HG03025 (cell line): Measurements from ENCODE around the gene PDE12.
"Not testable (repeated sequence)": the region's sequence is repeated elsewhere in the genome, so short reads cannot be mapped to it uniquely, and the experiment has no call there.

Experiments
- ATAC-seq: cut with Tn5 transposase; IDR thresholded peaks from one replicate; pipeline ENCODE4 v1.9.1; 2021; ENCODE audit warnings: mild to moderate bottlenecking, moderate library complexity; ENCODE audit not compliant: unreplicated experiment, low FRiP score

PDE12 gene

DNA sequence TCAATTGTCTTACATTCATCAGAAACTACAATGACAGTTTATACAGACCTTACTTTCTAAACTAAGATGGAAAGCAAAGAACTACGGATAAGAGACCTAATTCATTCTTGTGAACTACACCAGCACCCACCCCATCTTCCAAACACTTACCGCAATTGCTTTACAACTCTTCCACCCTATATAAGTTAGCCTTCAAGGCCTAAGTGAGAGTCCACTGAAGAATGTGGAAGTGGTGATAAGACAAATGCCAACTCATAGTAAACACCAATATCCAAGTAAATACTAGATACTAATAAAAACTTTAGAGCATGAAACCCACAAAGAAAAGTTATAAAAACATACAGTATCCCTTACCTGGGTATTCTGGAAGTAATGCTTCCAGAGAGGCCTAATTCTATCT lies 27.5 kb downstream of the PDE12 start:
- ATAC-seq, result no peak

GRCh38 chr3:57586778-57587177 lies 30.7 kb downstream of the PDE12 start:
- ATAC-seq, result no peak

DNA sequence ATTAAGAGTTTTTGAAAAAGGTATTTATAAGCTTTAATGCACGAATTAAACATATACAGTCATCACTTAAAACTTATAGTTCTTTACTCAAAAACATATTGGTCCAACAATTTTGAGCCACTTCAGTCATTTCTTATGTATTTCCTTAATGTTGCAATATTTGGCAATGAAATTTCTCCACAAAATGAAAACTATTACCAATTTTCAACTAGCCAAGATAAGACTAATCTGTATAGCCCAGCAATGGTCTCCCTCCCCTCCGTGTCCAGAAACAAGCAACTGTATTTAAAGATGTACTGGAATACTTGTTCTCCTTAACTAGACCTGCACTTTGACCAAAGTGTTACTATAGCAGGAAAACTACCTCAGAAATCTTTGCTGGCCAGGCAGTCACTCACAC lies 31.8 kb downstream of the PDE12 start:
- no peak for ATAC-seq

- ATAC-seq, result no peak
Observed at GRCh38 chr3:57592306-57592705, 36.2 kb downstream of the PDE12 start.

DNA sequence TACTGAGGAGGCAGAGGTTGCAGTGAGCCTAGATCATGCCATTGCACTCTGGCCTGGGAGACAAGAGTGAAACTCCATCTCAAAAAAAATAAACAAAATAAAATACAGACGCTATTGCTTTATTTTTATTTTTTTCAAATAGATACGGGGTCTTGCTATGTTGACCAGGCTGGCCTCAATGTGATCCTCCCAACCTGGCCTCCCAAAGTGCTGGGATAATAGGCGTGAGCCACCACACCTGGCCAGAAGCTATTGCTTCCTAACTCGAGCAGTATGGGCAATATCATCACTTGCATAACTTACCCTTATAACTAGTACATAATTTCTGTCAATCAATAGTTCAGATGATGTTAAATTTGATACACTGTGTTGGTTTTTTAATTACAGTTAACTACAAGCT lies 38.1 kb downstream of the PDE12 start:
- ATAC-seq, result no peak

DNA sequence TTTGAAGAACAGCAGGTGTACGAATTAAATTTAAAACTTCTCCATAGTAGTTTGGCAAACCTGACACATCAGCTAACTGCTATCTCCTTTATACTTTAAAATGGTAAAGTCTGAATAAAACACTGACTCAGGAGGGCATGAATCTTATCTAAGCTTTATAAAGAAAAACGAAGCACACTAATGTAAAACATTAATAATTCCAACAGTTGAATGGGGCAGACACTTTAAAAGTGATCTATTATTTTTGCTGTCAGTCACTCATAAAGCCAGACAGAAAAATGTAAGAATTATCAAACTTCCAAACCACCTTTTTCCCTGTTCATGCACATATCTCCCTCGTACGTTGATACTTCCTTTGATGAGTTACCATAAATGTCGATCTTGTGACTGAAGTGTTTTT lies 38.5 kb downstream of the PDE12 start:
- ATAC-seq, result no peak

DNA sequence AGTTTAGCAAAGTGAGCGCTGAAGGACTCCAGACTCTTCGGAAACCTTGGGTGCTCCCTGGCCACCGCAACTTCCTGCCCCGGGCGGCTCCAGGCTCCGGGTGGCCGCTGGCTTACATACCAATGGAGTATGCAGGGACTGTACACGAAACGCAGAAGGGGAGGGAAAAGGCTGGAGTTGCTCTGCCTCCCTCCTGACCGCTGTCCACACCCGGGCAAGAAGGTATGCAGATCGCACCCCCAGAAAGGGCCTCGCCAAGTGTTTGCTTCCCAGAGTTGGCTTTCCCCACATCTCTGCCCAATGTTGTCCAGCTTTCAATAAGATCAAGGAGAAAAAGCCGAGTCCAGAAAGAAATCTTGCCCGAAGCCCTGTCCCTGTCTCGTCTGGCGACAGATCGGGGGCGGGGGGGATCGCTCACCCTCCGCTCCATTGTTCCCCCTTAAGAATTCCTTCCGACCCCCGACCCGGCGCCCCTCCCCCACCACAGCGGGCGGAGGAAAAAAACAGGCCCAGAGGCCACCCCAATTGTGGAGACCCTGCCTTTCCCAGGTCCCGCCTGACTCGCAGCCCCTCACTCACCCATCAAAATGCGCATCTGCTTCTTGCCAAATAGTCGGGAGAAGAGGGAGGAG lies 40.5 kb downstream of the PDE12 start:
- ATAC-seq, result no peak

GRCh38 chr3:57597127-57597923 lies 41.3 kb downstream of the PDE12 start, which contains the start of gene ARF4:
ARF4 (minus strand) TSS chr3:57597344; CDS start chr3:57597140, 204 bp downstream.
- ATAC-seq, result peak; percentile 96

DNA sequence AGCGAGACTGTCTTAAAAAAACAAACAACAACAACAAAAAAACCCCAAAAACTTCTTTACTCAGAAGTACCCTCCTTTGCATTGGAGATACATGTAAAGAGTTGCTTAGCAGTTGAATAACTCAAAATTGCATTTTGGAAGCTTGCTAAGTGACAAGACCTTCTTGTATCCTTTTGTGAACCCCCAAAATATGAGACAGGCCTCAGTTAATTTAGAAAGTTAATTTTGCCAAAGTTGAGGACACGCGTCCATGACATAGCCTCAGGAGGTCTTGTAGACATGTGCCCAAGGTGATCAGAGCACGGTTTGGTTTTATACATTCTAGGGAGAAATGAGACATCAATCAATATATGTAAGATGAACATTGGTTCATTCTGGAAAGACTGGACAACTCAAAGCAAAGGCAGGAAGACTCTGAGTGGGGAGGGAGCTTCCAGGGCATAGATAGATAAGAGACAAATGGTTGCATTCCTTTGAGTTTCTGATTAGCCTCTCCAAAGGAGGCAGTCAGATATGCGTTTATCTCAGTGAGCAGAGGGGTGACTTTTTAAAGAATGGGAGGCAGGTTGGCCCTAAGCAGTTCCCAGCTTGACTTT lies 42.8 kb downstream of the PDE12 start:
- ATAC-seq, result no peak

- no peak for ATAC-seq
Observed at GRCh38 chr3:57600195-57600594, 44.1 kb downstream of the PDE12 start.

DNA sequence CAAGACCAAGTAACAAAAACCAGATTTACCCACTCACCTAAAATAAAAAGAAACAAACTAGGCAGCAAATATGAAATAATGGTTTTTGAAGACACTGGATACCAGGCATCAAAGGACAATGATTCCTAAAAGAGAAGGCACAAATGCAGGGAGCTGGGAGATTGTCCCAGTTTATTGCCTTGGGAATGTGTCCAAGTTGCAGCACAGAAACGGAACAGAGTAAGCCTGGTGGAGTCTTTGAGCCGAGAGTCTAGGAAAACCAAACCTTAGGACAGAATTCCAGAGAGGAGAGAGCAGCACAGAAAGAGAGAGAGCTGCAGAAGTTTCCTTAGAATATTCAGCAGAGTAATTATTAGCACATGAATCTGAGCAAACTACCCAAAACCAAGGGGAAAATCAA lies 48.9 kb downstream of the PDE12 start:
- ATAC-seq, result no peak

DNA sequence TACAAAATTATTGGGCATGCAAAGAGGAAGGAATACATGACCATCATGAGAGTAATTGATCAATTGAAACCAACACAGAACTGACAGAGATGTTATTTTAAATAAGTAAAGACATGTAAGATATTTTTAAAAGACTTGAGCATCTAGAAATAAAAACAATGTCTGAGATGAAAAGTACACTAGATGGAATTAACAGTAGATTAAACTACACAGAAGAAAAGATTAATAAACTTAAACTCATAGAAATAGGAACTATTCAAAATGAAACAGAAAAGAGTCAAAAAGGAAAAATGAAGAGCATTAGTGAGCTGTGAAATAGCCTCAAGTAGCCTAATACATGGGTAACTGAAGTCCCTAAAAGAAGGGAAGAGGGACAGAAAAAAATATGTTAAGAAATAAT lies 49.6 kb downstream of the PDE12 start:
- ATAC-seq, result no peak

DNA sequence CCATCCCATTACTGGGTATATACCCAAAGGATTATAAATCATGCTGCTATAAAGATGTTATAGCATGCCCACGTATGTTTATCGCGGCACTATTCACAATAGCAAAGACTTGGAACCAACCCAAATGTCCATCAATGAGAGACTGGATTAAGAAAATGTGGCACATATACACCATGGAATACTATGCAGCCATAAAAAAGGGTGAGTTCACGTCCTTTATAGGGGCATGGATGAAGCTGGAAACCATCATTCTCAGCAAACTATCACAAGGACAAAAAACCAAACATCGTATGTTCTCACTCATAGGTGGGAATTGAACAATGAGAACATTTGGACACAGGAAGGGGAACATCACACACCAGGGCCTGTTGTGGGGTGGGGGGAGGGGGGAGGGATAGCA lies 55.8 kb downstream of the PDE12 start:
- ATAC-seq, result not testable (repeated sequence)

GRCh38 chr3:57616233-57616632 lies 60.2 kb downstream of the PDE12 start:
- ATAC-seq, result no peak
